SK-N-MC (cell line): ENCODE data around the gene SCIMP.

Experiments
- EZH2 ChIP-seq: fragments of 200-600 bp; sonication (generic); IDR thresholded peaks from one replicate; pipeline ENCODE4 v1.6.1; 2017; ENCODE audit warnings: antibody characterized with exemption
- POLR2AphosphoS5 ChIP-seq: IDR thresholded peaks from 2 replicates; pipeline ENCODE4 v1.6.1; 2012; ENCODE audit warnings: mild to moderate bottlenecking, low read depth, low read length, borderline replicate concordance

- TF ChIP-seq EZH2 (no peak), POLR2AphosphoS5 (no peak)
Measured at GRCh38 chr17:5241861-5242671, 7.4 kb upstream of the SCIMP start.
